CD4-positive, alpha-beta T cell treated with Interferon gamma for 1 hour (primary cell): ENCODE results near the gene PLEKHG4B.
"Not testable (repeated sequence)": the region's sequence is repeated elsewhere in the genome, so short reads cannot be mapped to it uniquely, and the experiment has no call there.

Source experiments
- DNase-seq: peaks from one replicate; pipeline ENCODE4 v3.0.0-alpha.2; 2020

Gene PLEKHG4B

GRCh38 chr5:96976-97660 lies 5.2 kb downstream of the PLEKHG4B start:
- no peak for DNase-seq

- no peak for DNase-seq
Measured at GRCh38 chr5:99815-100214, 7.8 kb downstream of the PLEKHG4B start.

DNA sequence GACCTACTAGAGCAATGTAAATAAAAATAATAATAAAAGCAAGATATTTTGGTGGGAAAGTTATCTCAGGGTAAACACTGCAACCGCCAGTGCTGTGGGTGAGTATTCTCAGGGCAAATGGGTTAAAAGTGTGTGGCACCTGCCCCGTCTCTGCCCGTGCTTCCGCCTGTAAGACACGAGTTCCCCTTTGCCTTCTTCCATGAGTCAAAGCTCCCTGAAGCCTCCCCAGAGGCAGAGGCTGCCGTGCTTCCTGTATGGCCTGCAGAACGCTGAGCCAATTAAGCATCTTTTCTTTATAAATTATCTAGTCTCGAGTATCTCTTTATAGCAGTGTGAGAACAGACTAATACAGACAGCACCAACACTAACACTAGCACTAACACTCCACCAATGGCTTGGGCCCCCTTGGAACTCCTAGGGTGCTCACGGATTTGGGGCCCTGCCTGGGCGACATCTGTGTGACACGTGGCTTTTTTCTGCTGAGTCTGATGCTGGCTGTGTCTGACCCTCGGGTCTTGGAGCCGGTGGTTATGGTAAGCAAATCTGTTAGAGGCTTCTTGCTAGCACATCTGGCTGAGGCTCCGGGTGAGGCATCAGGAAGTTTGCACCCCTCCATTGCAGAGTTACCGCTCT lies 10.6 kb downstream of the PLEKHG4B start:
- DNase-seq: no peak

- DNase-seq: not testable (repeated sequence)
Measured at GRCh38 chr5:104106-104505, 12.1 kb downstream of the PLEKHG4B start.

- no peak for DNase-seq
Measured at GRCh38 chr5:104778-105296, 12.9 kb downstream of the PLEKHG4B start.

DNA sequence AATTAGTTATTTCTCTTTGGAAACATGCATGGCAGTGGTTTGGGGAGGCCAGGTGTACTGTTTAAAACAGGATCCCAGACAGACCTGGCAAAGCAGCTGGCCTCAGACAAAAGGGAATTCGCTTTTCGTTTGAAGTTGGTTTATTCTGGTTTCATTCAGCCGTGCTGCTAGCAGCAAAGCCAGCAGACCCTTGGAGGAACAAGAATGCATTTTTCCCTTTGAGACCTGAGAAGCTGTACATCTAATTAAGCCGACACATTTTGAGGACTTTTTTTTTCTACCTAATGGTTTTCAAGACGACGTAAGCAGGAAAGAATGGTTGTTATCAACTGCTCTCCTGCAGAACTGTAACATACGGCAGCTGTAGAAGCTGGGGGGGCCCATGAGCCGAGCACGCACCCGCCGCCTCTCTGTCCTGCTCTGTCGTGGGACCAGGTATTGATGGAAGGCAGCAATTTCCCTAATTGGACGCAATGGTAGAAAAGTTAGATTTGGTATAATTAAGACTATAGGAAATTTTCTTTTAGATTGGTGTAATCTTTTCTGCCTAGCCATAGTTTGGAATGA lies 13.6 kb downstream of the PLEKHG4B start:
- DNase-seq: no peak

GRCh38 chr5:106587-106986 lies 14.6 kb downstream of the PLEKHG4B start:
- DNase-seq: no peak

DNA sequence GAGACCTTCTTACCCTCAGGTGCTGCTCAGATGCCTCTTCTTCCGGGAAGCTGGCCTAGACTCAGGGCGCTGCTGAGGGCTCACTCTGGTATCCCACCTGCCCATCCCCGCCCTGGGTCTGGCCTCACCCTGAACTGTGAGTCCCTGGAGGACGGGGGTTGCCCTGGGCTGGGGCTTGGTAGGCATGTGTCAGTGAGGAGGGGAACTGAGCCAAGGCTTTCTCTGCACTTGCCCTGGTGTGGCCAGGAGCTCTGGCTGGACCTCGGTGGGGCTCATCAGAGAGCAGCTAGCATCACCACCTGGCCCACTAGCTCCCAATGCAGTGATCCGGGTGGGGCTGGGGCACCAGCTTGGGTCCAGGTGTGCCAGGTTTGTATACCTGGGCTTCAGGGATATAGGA lies 15.6 kb downstream of the PLEKHG4B start:
- DNase-seq: no peak

DNA sequence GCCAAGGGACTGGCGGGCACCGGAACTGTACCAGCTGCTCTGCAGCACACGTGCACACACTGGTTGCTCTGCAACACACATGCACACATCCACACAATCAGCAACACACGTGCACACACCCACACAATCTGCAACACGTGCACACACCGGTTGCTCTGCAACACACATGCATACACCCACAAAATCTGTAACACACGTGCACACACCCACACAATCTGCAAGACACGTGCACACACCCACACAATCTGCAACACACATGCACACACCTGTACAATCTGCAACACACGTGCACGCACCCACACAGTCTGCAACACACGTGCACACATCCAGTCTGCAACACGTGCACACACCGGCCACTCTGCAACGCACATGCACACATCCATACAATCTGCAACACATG lies 17.9 kb downstream of the PLEKHG4B start:
- DNase-seq: no peak

GRCh38 chr5:110270-110888 lies 18.4 kb downstream of the PLEKHG4B start:
- no peak for DNase-seq

- DNase-seq: no peak
Measured at GRCh38 chr5:111171-111570, 19.2 kb downstream of the PLEKHG4B start.

GRCh38 chr5:119486-120097 lies 27.6 kb downstream of the PLEKHG4B start:
- DNase-seq: no peak

GRCh38 chr5:121432-121831 lies 29.5 kb downstream of the PLEKHG4B start:
- DNase-seq: no peak

DNA sequence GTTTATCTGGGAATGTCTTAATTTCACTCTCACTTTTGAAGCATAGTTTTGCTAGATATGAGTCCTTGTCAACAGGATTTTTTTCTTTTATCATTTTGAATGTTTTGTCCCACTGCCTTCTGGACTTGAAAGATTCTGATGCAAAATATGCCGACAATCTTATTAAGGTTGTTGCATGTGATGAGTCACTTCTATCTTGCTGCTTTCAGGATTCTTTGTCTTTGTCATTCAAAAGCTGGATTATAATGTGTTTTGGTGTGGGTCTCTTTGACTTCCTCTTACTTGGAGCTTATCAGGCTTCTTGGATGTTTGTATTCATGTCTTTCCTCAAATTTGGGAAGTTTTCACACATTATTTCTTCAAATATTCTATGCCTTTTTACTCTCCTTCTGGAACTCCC lies 33.8 kb downstream of the PLEKHG4B start:
- no peak for DNase-seq

- DNase-seq: no peak
Measured at GRCh38 chr5:126806-127205, 34.8 kb downstream of the PLEKHG4B start.

DNA sequence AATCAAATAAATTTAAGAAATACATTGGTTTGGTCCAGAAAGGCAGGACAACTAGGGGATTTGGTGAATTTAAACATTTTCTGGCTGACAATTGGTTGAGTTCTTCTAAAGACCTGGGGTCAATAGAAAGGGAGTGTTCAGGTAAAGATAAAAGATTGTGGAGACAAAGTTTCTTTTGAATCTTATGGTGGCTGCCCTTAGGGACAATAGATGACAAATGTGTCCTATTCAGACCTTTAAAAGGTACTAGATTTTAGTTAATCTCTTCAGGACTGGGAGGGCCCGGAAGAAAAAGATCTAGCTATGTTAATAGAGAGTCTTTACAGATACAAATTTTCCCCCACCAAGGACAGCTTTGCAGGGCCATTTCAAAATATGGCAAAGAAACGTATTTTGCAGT lies 35.9 kb downstream of the PLEKHG4B start:
- no peak for DNase-seq

DNA sequence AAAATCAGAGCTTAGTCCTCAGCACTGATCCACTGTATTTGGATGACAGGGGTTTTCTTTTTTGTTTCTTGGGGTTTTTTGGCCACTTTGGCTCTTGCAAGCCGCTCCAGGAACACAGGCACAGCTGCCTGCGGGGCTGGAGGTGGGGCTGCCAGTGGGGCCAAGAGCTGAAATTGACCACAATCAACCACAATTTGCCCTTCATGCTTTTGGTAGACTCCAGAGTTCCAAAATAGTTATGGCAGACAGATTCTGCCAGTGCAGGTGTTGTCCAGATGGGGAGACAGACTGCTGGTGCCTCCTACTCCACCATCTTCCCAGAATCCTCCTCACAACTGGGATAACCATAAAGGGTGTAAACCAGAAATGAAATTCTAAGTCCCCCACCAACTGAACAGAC lies 36.5 kb downstream of the PLEKHG4B start:
- no peak for DNase-seq

GRCh38 chr5:129148-129547 lies 37.2 kb downstream of the PLEKHG4B start:
- no peak for DNase-seq

DNA sequence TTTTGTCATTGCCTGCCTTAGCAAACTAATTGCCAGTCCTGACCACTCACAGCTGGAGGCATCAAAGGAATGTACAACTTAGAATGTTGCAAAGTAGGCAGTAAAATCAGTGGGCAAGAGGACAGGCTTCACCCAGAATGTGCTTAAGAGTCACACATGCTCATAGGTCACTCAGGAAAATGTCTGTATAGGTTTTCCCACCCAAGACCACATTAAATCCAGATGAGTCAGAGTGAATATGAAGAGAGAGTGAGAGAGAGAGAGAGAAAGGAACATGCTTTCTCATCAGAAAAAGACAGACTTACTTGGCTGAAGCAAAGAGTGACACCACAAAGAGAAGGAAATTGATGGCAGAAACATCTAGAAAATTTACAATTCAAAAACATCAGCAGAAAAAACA lies 37.9 kb downstream of the PLEKHG4B start:
- DNase-seq: no peak

- no peak for DNase-seq
Measured at GRCh38 chr5:130601-131131, 38.7 kb downstream of the PLEKHG4B start.

GRCh38 chr5:136901-137300 lies 44.9 kb downstream of the PLEKHG4B start:
- no peak for DNase-seq

- DNase-seq: no peak
Measured at GRCh38 chr5:137741-138140, 45.8 kb downstream of the PLEKHG4B start.

GRCh38 chr5:138936-139335 lies 47.0 kb downstream of the PLEKHG4B start:
- no peak for DNase-seq
